ENCODE data around the gene SLC12A8. TPM values are rescaled to one million over a fixed set of nuclear protein-coding genes. Genes with fewer than 3 reads are reported as not detected.

Gene SLC12A8
- total and polyA plus RNA-seq, 10 of the 15 experiments (the other 5 are each of a cell fraction or from before 2014, with no cell fraction given): 2.5 to 71.6 (median 50.1) TPM

GRCh38 chr3:125246237-125246636 is 33.7 kb upstream of the SLC12A8 start (continued):
- TF ChIP-seq ZBTB11 (CRISPR knock-in tag; IDR thresholded peaks at IDR 0.05) (no peak), STAT1 (conservative IDR thresholded peaks at IDR 0.05) (no peak), POU2F2 (IDR thresholded peaks at IDR 0.05; ENCODE audit: borderline replicate concordance, low read depth, low read length) (no peak), SUZ12 (IDR thresholded peaks at IDR 0.05; ENCODE audit: unreplicated experiment) (no peak), HDAC2 (IDR thresholded peaks at IDR 0.05) (no peak), POLR2AphosphoS5 (IDR thresholded peaks at IDR 0.05; ENCODE audit: low read length) (no peak), GATAD2B (conservative IDR thresholded peaks at IDR 0.05; ENCODE audit: low read depth) (no peak), MEF2B (IDR thresholded peaks at IDR 0.05; ENCODE audit: partially characterized antibody, poor library complexity, severe bottlenecking) (no peak), ASH2L (IDR thresholded peaks at IDR 0.05; ENCODE audit: borderline replicate concordance, low read depth) (no peak), RB1 (IDR thresholded peaks at IDR 0.05; ENCODE audit: borderline replicate concordance) (no peak), NBN (IDR thresholded peaks at IDR 0.05) (no peak), ZNF592 (IDR thresholded peaks at IDR 0.05) (no peak), ZBED1 (IDR thresholded peaks at IDR 0.05; ENCODE audit: borderline replicate concordance) (no peak), SMARCA5 (IDR thresholded peaks at IDR 0.05) (no peak), FOS (IDR thresholded peaks at IDR 0.05; ENCODE audit: borderline replicate concordance, extremely low read depth, insufficient read length) (no peak)
